ENCODE measurements around the gene TMEM86A.

Gene TMEM86A

GRCh38 chr11:18705651-18706281, 7.2 kb downstream of the TMEM86A start:
- H3K9me3 ChIP-seq, result no peaks in the 10 kb centered on the region
- H3K27ac ChIP-seq, result no peak overlapping the region
- TF ChIP-seq CTCF (IDR thresholded peaks at IDR 0.05), result no peak
- no peak overlapping the region for H3K4me3 ChIP-seq (ENCODE audit: low read depth in 1 of 2, low read length in 1 of 2)
- peaks cover 0 to 6% of the 10 kb centered on the region in 2 experiments for H3K4me1 ChIP-seq (ENCODE audit: control insufficient read depth in 1 of 2, insufficient read depth in 1 of 2, low read depth in 1 of 2, low read length in 1 of 2)
- H3K36me3 ChIP-seq, result no peaks in the 10 kb centered on the region
- H3K27me3 ChIP-seq, result peaks cover 90% of the 10 kb centered on the region

GRCh38 chr11:18706330-18707243, 8.0 kb downstream of the TMEM86A start:
- H3K27me3 ChIP-seq, result peaks cover 82% of the 10 kb centered on the region
- H3K27ac ChIP-seq, result no peak overlapping the region
- peaks cover 0 to 6% of the 10 kb centered on the region in 2 experiments for H3K4me1 ChIP-seq (ENCODE audit: control insufficient read depth in 1 of 2, insufficient read depth in 1 of 2, low read depth in 1 of 2, low read length in 1 of 2)
- H3K36me3 ChIP-seq, result no peaks in the 10 kb centered on the region
- no peak for TF ChIP-seq CTCF (IDR thresholded peaks at IDR 0.05)
- H3K4me3 ChIP-seq (ENCODE audit: low read depth in 1 of 2, low read length in 1 of 2), result no peak overlapping the region
- H3K9me3 ChIP-seq, result no peaks in the 10 kb centered on the region

- no peak for TF ChIP-seq CTCF (IDR thresholded peaks at IDR 0.05)
- H3K36me3 ChIP-seq, result no peaks in the 10 kb centered on the region
- no peaks in the 10 kb centered on the region for H3K9me3 ChIP-seq
- H3K27ac ChIP-seq, result no peak overlapping the region
- peaks cover 0 to 6% of the 10 kb centered on the region in 2 experiments for H3K4me1 ChIP-seq (ENCODE audit: control insufficient read depth in 1 of 2, insufficient read depth in 1 of 2, low read depth in 1 of 2, low read length in 1 of 2)
- no peak overlapping the region for H3K4me3 ChIP-seq (ENCODE audit: low read depth in 1 of 2, low read length in 1 of 2)
- peaks cover 70% of the 10 kb centered on the region for H3K27me3 ChIP-seq
These were observed 9.3 kb downstream of the TMEM86A start for GRCh38 chr11:18707811-18708340.

GRCh38 chr11:18709414-18709813, 10.8 kb downstream of the TMEM86A start:
- no peak for TF ChIP-seq CTCF (IDR thresholded peaks at IDR 0.05)
- Histone ChIP-seq H3K27ac (no peak overlapping the region), H3K36me3 (no peaks in the 10 kb centered on the region), H3K27me3 (peaks cover 55% of the 10 kb centered on the region), H3K4me1 (ENCODE audit: control insufficient read depth in 1 of 2, insufficient read depth in 1 of 2, low read depth in 1 of 2, low read length in 1 of 2) (peaks cover 0 to 6% of the 10 kb centered on the region in 2 experiments), H3K9me3 (no peaks in the 10 kb centered on the region), H3K4me3 (ENCODE audit: low read depth in 1 of 2, low read length in 1 of 2) (no peak overlapping the region)

GRCh38 chr11:18710545-18710944, 12.0 kb downstream of the TMEM86A start:
- Histone ChIP-seq H3K4me3 (ENCODE audit: low read depth in 1 of 2, low read length in 1 of 2) (no peak overlapping the region), H3K27me3 (peaks cover 43% of the 10 kb centered on the region), H3K27ac (no peak overlapping the region), H3K4me1 (ENCODE audit: control insufficient read depth in 1 of 2, insufficient read depth in 1 of 2, low read depth in 1 of 2, low read length in 1 of 2) (peaks cover 0 to 3% of the 10 kb centered on the region in 2 experiments), H3K36me3 (no peaks in the 10 kb centered on the region), H3K9me3 (no peaks in the 10 kb centered on the region)
- no peak for TF ChIP-seq CTCF (IDR thresholded peaks at IDR 0.05)

Measured in neutrophil (primary cell).